Fibroblast of pulmonary artery (primary cell): ENCODE results near the gene RECQL.
"Not testable (repeated sequence)": the region's sequence is repeated elsewhere in the genome, so short reads cannot be mapped to it uniquely, and the experiment has no call there.

Source experiments
- DNase-seq: peaks from one replicate; pipeline ENCODE4 v3.0.0-alpha.2; 2010; ENCODE audit warnings: low read depth
- H3K4me3 ChIP-seq: replicated peaks from 2 replicates; pipeline ENCODE4 v1.5.1; 2011; ENCODE audit warnings: low read depth, mild to moderate bottlenecking, control low read depth, low read length, moderate library complexity
- TF ChIP-seq, protein P1 (sequence below): IDR thresholded peaks from 2 replicates; pipeline ENCODE4 v1.5.1; 2011; ENCODE audit warnings: mild to moderate bottlenecking, control low read depth, low read length, inconsistent platforms; ENCODE audit errors: missing control alignments

The RECQL gene

DNA sequence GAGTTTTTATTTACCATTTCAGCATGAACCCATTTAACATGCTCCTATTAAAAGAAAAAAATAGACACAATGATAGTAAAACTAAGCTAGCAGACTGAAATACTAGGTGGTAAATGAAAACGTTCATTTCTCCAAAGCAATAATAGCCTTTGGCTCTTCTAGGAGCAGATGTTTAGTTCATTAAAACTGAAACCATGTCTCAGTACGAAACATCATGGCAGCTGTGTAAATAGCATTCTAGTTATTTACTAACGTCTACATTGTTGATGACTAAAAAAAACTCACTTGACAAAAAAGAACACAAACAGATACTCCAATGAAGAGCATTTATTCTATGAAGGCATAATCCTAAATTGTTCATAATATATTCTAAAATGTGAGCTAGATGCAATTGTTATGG, 17.9 kb downstream of the RECQL start:
- DNase-seq, result no peak
- TF ChIP-seq, protein P1, sequence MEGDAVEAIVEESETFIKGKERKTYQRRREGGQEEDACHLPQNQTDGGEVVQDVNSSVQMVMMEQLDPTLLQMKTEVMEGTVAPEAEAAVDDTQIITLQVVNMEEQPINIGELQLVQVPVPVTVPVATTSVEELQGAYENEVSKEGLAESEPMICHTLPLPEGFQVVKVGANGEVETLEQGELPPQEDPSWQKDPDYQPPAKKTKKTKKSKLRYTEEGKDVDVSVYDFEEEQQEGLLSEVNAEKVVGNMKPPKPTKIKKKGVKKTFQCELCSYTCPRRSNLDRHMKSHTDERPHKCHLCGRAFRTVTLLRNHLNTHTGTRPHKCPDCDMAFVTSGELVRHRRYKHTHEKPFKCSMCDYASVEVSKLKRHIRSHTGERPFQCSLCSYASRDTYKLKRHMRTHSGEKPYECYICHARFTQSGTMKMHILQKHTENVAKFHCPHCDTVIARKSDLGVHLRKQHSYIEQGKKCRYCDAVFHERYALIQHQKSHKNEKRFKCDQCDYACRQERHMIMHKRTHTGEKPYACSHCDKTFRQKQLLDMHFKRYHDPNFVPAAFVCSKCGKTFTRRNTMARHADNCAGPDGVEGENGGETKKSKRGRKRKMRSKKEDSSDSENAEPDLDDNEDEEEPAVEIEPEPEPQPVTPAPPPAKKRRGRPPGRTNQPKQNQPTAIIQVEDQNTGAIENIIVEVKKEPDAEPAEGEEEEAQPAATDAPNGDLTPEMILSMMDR, result no peak
- H3K4me3 ChIP-seq, result no peak overlapping the region

DNA sequence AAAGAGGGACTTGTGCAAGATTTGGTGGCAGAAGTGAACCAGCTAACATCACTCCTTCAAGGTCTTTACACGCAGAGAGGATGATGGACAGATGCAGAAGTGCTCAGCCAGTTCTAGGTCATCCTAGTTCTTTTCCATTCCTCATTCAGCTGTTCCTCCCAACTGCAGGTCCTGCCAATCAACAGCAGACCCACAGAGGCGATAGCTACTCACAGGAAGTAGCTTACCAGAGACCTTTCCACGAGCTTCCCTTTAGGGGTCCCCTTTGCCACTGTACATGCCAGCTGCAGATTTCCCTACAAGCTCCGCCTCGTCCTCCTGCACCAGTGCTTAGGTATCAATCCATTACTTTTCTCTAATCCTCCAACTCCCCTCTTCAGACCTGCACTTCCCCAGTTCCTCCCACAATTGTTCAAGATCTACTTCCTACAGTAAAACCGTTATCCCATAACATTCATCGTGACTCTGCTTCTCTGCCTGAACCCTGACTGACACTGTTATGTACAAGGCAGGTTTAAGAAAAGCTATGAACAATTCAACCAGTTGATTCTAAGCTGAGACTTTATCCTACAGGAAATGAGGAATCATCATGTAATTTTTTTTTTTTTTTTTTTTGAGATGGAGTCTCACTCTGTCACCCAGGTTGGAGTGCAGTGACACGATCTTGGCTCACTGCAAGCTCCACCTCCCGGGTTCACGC, 22.5 kb downstream of the RECQL start:
- TF ChIP-seq, protein P1, result no peak
- peak; percentile 3 for DNase-seq
- no peak overlapping the region for H3K4me3 ChIP-seq

DNA sequence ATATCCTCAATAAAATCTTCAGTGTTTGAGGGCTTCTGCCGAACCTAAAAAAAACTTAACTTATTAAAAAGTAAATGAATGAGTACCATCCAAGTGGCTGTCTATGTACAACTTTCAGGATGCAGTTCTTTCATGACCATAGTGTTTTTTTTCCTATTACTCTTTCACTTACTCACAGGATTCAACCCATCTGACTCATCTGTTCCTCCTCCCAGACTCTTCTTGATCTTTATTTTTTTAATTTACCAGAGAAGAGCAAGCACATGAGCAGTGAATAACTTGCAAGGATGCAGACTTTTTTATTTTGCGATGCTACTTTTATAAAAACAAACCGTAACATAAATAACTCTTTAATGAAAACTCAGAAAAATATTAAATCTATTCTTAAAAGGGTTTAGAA, 24.5 kb downstream of the RECQL start:
- DNase-seq, result peak; percentile 45
- TF ChIP-seq, protein P1, result no peak
- H3K4me3 ChIP-seq, result no peak overlapping the region

DNA sequence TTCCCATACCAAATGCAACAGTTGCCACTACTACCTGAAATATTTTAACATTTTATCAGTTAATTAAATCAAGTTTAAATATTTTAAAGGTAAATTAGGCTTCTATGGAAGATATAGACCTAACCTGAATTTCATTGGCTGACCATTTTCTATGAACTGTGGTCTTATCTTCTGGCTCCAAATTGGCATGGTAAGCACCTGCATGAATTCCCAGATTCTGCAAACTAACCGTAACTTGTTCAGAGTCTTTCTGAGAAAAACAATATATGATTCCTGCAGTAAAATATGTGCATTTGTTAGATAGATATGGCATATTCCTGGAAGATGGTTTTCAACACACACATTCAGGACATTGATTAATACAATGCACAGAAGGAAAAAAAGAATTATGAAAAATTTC, 25.9 kb downstream of the RECQL start:
- TF ChIP-seq, protein P1, result no peak
- no peak for DNase-seq
- no peak overlapping the region for H3K4me3 ChIP-seq

DNA sequence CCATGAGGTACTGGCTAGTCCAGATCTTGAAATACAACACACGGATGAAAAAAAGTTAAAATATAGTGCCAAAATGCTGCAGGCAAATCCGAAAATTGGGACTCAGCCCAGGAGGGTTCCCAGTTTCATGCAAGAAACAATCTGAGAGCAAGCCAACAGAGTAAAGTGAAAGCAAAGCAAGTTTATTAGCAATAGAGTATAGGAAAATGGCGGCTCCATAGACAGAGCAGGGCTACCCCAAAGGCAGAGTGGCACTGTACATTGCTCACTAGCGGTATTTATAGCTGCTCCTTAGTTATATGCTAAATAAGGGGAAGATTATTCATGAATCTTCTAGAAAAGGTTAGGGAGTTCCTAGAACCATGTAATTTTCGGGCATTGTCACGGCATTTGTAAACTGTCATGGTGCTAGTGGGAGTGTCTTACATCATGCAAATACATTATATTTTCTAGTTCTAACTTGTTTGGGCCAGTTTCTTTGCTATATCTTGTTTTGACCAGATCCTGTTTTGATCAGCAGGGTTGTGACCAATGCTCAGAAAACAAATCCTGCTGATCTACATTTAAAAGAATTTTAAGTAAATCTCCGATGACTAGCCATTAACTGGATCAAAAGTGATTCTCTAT, 29.1 kb downstream of the RECQL start:
- DNase-seq, result no peak
- H3K4me3 ChIP-seq, result no peak overlapping the region
- TF ChIP-seq, protein P1, result no peak

DNA sequence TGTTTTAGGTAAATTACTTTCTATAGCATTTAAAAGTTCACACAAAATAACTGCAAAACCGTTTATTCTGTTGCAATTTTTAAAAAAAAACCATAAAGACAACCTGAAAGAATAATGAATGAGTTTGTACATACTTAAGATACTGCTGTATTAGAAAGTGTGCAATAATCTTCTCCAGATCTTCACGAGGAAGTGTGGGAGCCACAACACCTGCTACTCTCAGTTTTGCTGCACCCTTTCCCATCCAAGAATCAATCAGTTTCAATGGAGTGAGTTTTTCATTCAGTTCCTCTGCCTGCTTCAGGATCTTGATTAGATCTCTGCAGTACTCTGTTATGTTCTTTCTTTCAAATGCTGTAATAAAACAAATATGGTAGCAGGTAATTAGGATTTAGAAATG, 30.1 kb downstream of the RECQL start:
- no peak for DNase-seq

DNA sequence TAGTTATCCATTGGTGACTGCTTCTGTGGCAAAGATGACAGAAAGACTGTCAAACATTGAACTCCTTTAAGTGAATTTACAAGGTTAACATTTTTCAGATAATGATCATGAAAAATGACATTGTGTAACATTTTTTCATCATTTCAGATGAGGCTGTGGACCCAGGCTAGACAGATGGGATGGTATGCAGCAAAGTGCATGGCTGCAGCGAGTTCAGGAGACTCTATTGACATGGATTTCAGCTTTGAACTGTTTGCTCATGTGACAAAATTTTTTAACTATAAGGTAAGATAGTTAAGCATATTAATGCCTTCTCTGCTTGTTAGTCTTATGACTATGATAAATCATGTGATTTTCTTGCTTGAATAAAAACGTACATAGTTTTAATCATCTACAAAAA, 34.1 kb downstream of the RECQL start:
- not testable (repeated sequence) for DNase-seq, H3K4me3 ChIP-seq

More for the DNA sequence above, 30.1 kb downstream of the RECQL start:
- TF ChIP-seq, protein P1, result no peak
- no peak overlapping the region for H3K4me3 ChIP-seq
